Measurements from ENCODE around the gene HOXB9.

- 0 out of 2 replicates have a peak, but pooled peaks have one; percentile 63 for TF ChIP-seq SIN3A (IDR thresholded peaks at IDR 0.05; ENCODE audit: borderline replicate concordance, insufficient read depth, low read depth, low read length)
- TF ChIP-seq TCF7L2 (IDR thresholded peaks at IDR 0.05; ENCODE audit: low read depth, low read length), result peak; percentile 47
- TF ChIP-seq CTCF (IDR thresholded peaks at IDR 0.05), result no peak
- peak; percentile 22 for TF ChIP-seq POLR2AphosphoS5 (IDR thresholded peaks at IDR 0.05; ENCODE audit: low read depth, low read length)
- TF ChIP-seq REST (IDR thresholded peaks at IDR 0.05; ENCODE audit: insufficient read depth in 1 of 2, low read depth in 2 of 2, low read length in 1 of 2), result peak in 1 of 2 experiments; percentile 23; a peak in 1 of 4 replicates
Observed at GRCh38 chr17:48589060-48589830, 36.9 kb downstream of the HOXB9 start.

Measured in Panc1 (cell line).